ENCODE results near the gene TCEAL3. TPM values are rescaled to one million over a fixed set of nuclear protein-coding genes. Genes with fewer than 3 reads are reported as not detected.

Gene TCEAL3
- total RNA-seq, 1 donor from 2014 or later = 15.2 TPM

- Mint-ChIP-seq H3K36me3 (ENCODE audit: low read depth, unreplicated experiment) (peaks cover 2% of the 10 kb centered on the region), H3K27ac (ENCODE audit: unreplicated experiment) (no peak overlapping the region), H3K9me3 (ENCODE audit: unreplicated experiment) (no peaks in the 10 kb centered on the region), H3K4me3 (ENCODE audit: unreplicated experiment) (no peak overlapping the region), H3K4me1 (ENCODE audit: low read depth, unreplicated experiment) (peaks cover 3% of the 10 kb centered on the region), H3K27me3 (ENCODE audit: low read depth, unreplicated experiment) (no peaks in the 10 kb centered on the region)
- no peak overlapping the region for H3K4me3 ChIP-seq (ENCODE audit: insufficient read depth, low read depth, low read length)
- H3K36me3 ChIP-seq (ENCODE audit: insufficient read depth, low read length) = no peaks in the 10 kb centered on the region
- no peaks in the 10 kb centered on the region for H3K9me3 ChIP-seq (ENCODE audit: insufficient read depth, low read depth, low read length)
- FAIRE-seq (no peak), DNase-seq (ENCODE audit: low read depth) (no peak)
- H2AFZ ChIP-seq (ENCODE audit: low read depth, low read length) = no peak overlapping the region
- peaks cover 3% of the 10 kb centered on the region for H3K4me1 ChIP-seq (ENCODE audit: insufficient read depth, low read length)
- H3K27me3 ChIP-seq (ENCODE audit: insufficient read depth, low read length) = no peaks in the 10 kb centered on the region
- H4K20me1 ChIP-seq (ENCODE audit: insufficient read depth, low read length) = no peaks in the 10 kb centered on the region
- H3K4me2 ChIP-seq (ENCODE audit: low read length) = no peak overlapping the region
- peaks cover 14% of the 10 kb centered on the region for H3K79me2 ChIP-seq (ENCODE audit: insufficient read depth, low read length)
- no peak overlapping the region for H3K9ac ChIP-seq (ENCODE audit: low read length)
- no peak overlapping the region for H3K27ac ChIP-seq (ENCODE audit: low read depth, low read length)
- TF ChIP-seq CTCF (IDR thresholded peaks at IDR 0.05; ENCODE audit: insufficient read depth, low read depth, low read length) (no peak), EZH2 (IDR thresholded peaks at IDR 0.05; ENCODE audit: insufficient read depth, low read length) (no peak)
These were observed 16.3 kb downstream of the TCEAL3 start for GRCh38 chrX:103624111-103624510.

DNA sequence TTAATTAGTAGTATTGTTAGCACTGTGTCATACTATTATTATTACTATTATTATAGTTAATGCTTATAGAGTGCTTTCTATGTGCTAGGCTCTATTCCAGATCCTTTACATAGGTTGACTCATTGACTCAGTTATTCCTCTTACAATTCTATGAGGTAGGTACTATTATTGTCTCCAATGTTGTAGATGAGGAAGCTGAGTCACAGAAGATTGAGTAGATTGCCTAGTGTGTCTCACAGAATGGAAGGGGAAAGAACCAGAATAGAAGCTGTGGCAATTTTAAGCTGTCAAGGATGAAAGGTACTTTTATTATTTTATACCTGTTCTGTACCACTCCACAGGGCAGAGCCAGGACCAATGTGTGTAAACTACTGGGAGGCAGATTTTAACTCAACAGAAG is 19.1 kb downstream of the TCEAL3 start:
- no peak overlapping the region for H3K27ac Mint-ChIP-seq (ENCODE audit: unreplicated experiment)
- no peaks in the 10 kb centered on the region for H3K9me3 Mint-ChIP-seq (ENCODE audit: unreplicated experiment)
- Histone ChIP-seq H3K4me2 (ENCODE audit: low read length) (no peak overlapping the region), H3K27me3 (ENCODE audit: insufficient read depth, low read length) (no peaks in the 10 kb centered on the region), H3K4me1 (ENCODE audit: insufficient read depth, low read length) (peaks cover 3% of the 10 kb centered on the region), H3K9ac (ENCODE audit: low read length) (no peak overlapping the region), H3K79me2 (ENCODE audit: insufficient read depth, low read length) (peaks cover 14% of the 10 kb centered on the region), H3K36me3 (ENCODE audit: insufficient read depth, low read length) (no peaks in the 10 kb centered on the region), H3K27ac (ENCODE audit: low read depth, low read length) (peak overlapping the region; percentile 42), H4K20me1 (ENCODE audit: insufficient read depth, low read length) (no peaks in the 10 kb centered on the region), H2AFZ (ENCODE audit: low read depth, low read length) (no peak overlapping the region), H3K9me3 (ENCODE audit: insufficient read depth, low read depth, low read length) (no peaks in the 10 kb centered on the region), H3K4me3 (ENCODE audit: insufficient read depth, low read depth, low read length) (no peak overlapping the region)
- peaks cover 6% of the 10 kb centered on the region for H3K4me1 Mint-ChIP-seq (ENCODE audit: low read depth, unreplicated experiment)
- no peaks in the 10 kb centered on the region for H3K36me3 Mint-ChIP-seq (ENCODE audit: low read depth, unreplicated experiment)
- FAIRE-seq (no peak), DNase-seq (ENCODE audit: low read depth) (peak; percentile 20)
- H3K4me3 Mint-ChIP-seq (ENCODE audit: unreplicated experiment) = no peak overlapping the region
- no peaks in the 10 kb centered on the region for H3K27me3 Mint-ChIP-seq (ENCODE audit: low read depth, unreplicated experiment)
- TF ChIP-seq EZH2 (IDR thresholded peaks at IDR 0.05; ENCODE audit: insufficient read depth, low read length) (no peak), CTCF (IDR thresholded peaks at IDR 0.05; ENCODE audit: insufficient read depth, low read depth, low read length) (no peak)

GRCh38 chrX:103628386-103629317 is 20.9 kb downstream of the TCEAL3 start, which contains the start of gene TCEAL1:
TCEAL1 (plus strand) TSS chrX:103628975; CDS start chrX:103629917, 942 bp downstream.
- Histone ChIP-seq H3K36me3 (ENCODE audit: insufficient read depth, low read length) (no peaks in the 10 kb centered on the region), H4K20me1 (ENCODE audit: insufficient read depth, low read length) (no peaks in the 10 kb centered on the region), H3K9me3 (ENCODE audit: insufficient read depth, low read depth, low read length) (no peaks in the 10 kb centered on the region), H3K4me1 (ENCODE audit: insufficient read depth, low read length) (peaks cover 3% of the 10 kb centered on the region), H3K27me3 (ENCODE audit: insufficient read depth, low read length) (no peaks in the 10 kb centered on the region), H3K4me3 (ENCODE audit: insufficient read depth, low read depth, low read length) (peak within 1 kb of the TSS; percentile 74), H3K9ac (ENCODE audit: low read length) (peak within 1 kb of the TSS; percentile 92), H3K27ac (ENCODE audit: low read depth, low read length) (peak within 1 kb of the TSS; percentile 85), H3K79me2 (ENCODE audit: insufficient read depth, low read length) (peaks cover 14% of the 10 kb centered on the region), H3K4me2 (ENCODE audit: low read length) (peak within 1 kb of the TSS; percentile 98), H2AFZ (ENCODE audit: low read depth, low read length) (peak within 1 kb of the TSS; percentile 84)
- Mint-ChIP-seq H3K4me3 (ENCODE audit: unreplicated experiment) (peak within 1 kb of the TSS; percentile 90), H3K27me3 (ENCODE audit: low read depth, unreplicated experiment) (no peaks in the 10 kb centered on the region), H3K36me3 (ENCODE audit: low read depth, unreplicated experiment) (no peaks in the 10 kb centered on the region), H3K9me3 (ENCODE audit: unreplicated experiment) (no peaks in the 10 kb centered on the region), H3K27ac (ENCODE audit: unreplicated experiment) (peak within 1 kb of the TSS; percentile 75), H3K4me1 (ENCODE audit: low read depth, unreplicated experiment) (peaks cover 6% of the 10 kb centered on the region)
- DNase-seq (ENCODE audit: low read depth) = peak; percentile 38
- TF ChIP-seq CTCF (IDR thresholded peaks at IDR 0.05; ENCODE audit: insufficient read depth, low read depth, low read length) (no peak), EZH2 (IDR thresholded peaks at IDR 0.05; ENCODE audit: insufficient read depth, low read length) (no peak)
- FAIRE-seq = peak; percentile 29
